BLaER1 treated with 17β-estradiol and CSF1 and Interleukin-3, amounts not matched to agents 10 nM and 100 nM (cell line): ENCODE results near the gene TIMM23.

Experiments
- H3K27ac ChIP-seq, 11 experiments: shearing (Covaris generic); formaldehyde crosslinking; 2 replicates each; pipeline ENCODE4 v1.8.1; 2022
- H3K27me3 ChIP-seq, 11 experiments: shearing (Covaris generic); formaldehyde crosslinking; 2 replicates each; pipeline ENCODE4 v1.8.1; 2022
- H3K36me3 ChIP-seq, 11 experiments: shearing (Covaris generic); formaldehyde crosslinking; 2 replicates each; pipeline ENCODE4 v1.8.1; 2022
- H3K4me1 ChIP-seq, 10 experiments: shearing (Covaris generic); formaldehyde crosslinking; 2 replicates each; pipeline ENCODE4 v1.8.1; 2022
- H3K4me2 ChIP-seq, 11 experiments: shearing (Covaris generic); formaldehyde crosslinking; 2 replicates each; pipeline ENCODE4 v1.8.1; 2022
- H3K4me3 ChIP-seq, 10 experiments: shearing (Covaris generic); formaldehyde crosslinking; 2 replicates each; pipeline ENCODE4 v1.8.1; 2022
- H3K9ac ChIP-seq, 11 experiments: shearing (Covaris generic); formaldehyde crosslinking; 2 replicates each; pipeline ENCODE4 v1.8.1; 2022
- H3K9me3 ChIP-seq, 11 experiments: shearing (Covaris generic); formaldehyde crosslinking; replicated peaks in 1 of 11; 2 replicates each; pipeline ENCODE4 v1.8.1; 2022
- H4K20me1 ChIP-seq, 11 experiments: shearing (Covaris generic); formaldehyde crosslinking; 2 replicates each; pipeline ENCODE4 v1.8.1; 2022
- Cebpa-rat ChIP-seq, 11 experiments: shearing (Covaris generic); IDR thresholded peaks; 2 replicates each; pipeline ENCODE4 v1.8.1; 2022

The TIMM23 gene

GRCh38 chr10:46052057-46052790 lies 79.9 kb downstream of the TIMM23 start:
- Histone ChIP-seq H3K36me3 (no peaks in the 10 kb centered on the region), H3K4me2 (no peak overlapping the region), H3K9ac (no peak overlapping the region), H3K4me3 (no peak overlapping the region), H3K4me1 (peaks cover 0 to 18% (median 4%) of the 10 kb centered on the region in 10 experiments; a peak in 9 of 20 replicates), H3K27me3 (no peaks in the 10 kb centered on the region), H4K20me1 (no peaks in the 10 kb centered on the region), H3K27ac (no peak overlapping the region), H3K9me3 (peaks cover under 1 to 13% (median 8%) of the 10 kb centered on the region in 11 experiments; a peak in 14 of 22 replicates)
- TF ChIP-seq Cebpa-rat (IDR thresholded peaks at IDR 0.05), result no peak

GRCh38 chr10:46052791-46053375 lies 80.6 kb downstream of the TIMM23 start:
- Histone ChIP-seq H3K4me2 (no peak overlapping the region), H4K20me1 (no peaks in the 10 kb centered on the region), H3K4me3 (no peak overlapping the region), H3K27ac (no peak overlapping the region), H3K27me3 (no peaks in the 10 kb centered on the region), H3K9me3 (peaks cover 7 to 17% (median 11%) of the 10 kb centered on the region in 11 experiments; a peak in 14 of 22 replicates), H3K4me1 (peaks cover 0 to 18% (median 4%) of the 10 kb centered on the region in 10 experiments; a peak in 9 of 20 replicates), H3K9ac (no peak overlapping the region), H3K36me3 (no peaks in the 10 kb centered on the region)
- TF ChIP-seq Cebpa-rat (IDR thresholded peaks at IDR 0.05), result no peak
